ENCODE results near the gene TMEM229B. TPM values are rescaled to one million over a fixed set of nuclear protein-coding genes. Genes with fewer than 3 reads are reported as not detected.

The TMEM229B gene
- 1 to 10 TPM; 1.7 to 2.0 TPM for total RNA-seq
- polyA plus RNA-seq, result 1 to 10 TPM in 1 of 2 donors, under 1 TPM in 1; 0.40 to 1.5 TPM

- peaks cover 0 to 7% (median 0%) of the 10 kb centered on the region in 4 donors for H3K4me1 ChIP-seq (ENCODE audit: control insufficient read depth in 4 of 4, insufficient read depth in 4 of 4, low read length in 3 of 4)
- no peaks in the 10 kb centered on the region for H3K27me3 ChIP-seq (ENCODE audit: control insufficient read depth in 4 of 4, insufficient read depth in 4 of 4, low read length in 3 of 4)
- TF ChIP-seq EGR1 (IDR thresholded peaks at IDR 0.05; ENCODE audit: low read depth in 2 of 2) (no peak), SP1 (IDR thresholded peaks at IDR 0.05) (no peak), YY1 (IDR thresholded peaks at IDR 0.05) (no peak), RXRA (IDR thresholded peaks at IDR 0.05) (no peak)
- peaks cover 1 to 5% (median 3%) of the 10 kb centered on the region in 4 donors for H3K9me3 ChIP-seq (ENCODE audit: control insufficient read depth in 4 of 4, low read length in 3 of 4)
- H3K4me3 ChIP-seq (ENCODE audit: low read depth in 1 of 3, low read length in 3 of 3), result peak within 1 kb of the TSS; percentile 19 to 61 (median 27)
- peak within 1 kb of the TSS in 1 of 2 donors; percentile 39 for H3K9ac ChIP-seq (ENCODE audit: low read depth in 1 of 2, low read length in 2 of 2)
- no peaks in the 10 kb centered on the region for H3K36me3 ChIP-seq (ENCODE audit: control insufficient read depth in 4 of 4, insufficient read depth in 3 of 4, low read depth in 1 of 4, low read length in 3 of 4)
- 61% methylated on average over 13 of the region's 13 CpGs for WGBS
- no peak for DNase-seq (ENCODE audit: low spot score)
- H3K27ac ChIP-seq (ENCODE audit: low read depth in 1 of 2, low read length in 2 of 2), result peak within 1 kb of the TSS; percentile 39 to 79
Observed at GRCh38 chr14:67487937-67488893, at the start of gene TMEM229B. TSS of gene TMEM229B (minus strand) at chr14:67488721. CDS start at chr14:67473923, 14,798 bp downstream.

DNA sequence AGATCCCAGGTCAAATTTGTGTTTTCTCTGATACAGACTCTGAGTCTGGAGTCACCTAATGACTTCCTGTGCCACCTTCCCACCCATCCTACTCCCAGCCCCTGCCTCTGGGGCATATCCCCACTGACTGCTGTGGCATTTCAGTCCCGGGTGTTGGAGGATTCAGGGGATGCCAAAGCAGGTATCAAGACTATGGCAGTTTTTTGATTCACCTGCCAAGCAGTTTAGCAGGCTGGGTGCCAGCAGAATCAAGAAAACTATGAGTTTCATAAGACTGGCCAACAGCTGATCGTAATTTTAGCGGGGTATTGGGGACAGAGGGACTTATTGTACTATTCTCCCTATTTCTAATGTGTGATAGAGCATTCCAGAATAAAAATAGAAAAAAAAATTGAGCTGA is 49.2 kb upstream of the TMEM229B start:
- 85% methylated on average over 3 of the region's 3 CpGs for WGBS

GRCh38 chr14:67536087-67536486 is 47.6 kb upstream of the TMEM229B start:
- Histone ChIP-seq H3K4me1 (ENCODE audit: control insufficient read depth in 4 of 4, insufficient read depth in 4 of 4, low read length in 3 of 4) (peaks cover 0 to 12% (median 2%) of the 10 kb centered on the region in 4 donors), H3K9me3 (ENCODE audit: control insufficient read depth in 4 of 4, low read length in 3 of 4) (no peaks in the 10 kb centered on the region), H3K4me3 (ENCODE audit: low read depth in 1 of 3, low read length in 3 of 3) (no peak overlapping the region), H3K27ac (ENCODE audit: low read depth in 1 of 2, low read length in 2 of 2) (no peak overlapping the region), H3K27me3 (ENCODE audit: control insufficient read depth in 4 of 4, insufficient read depth in 4 of 4, low read length in 3 of 4) (no peaks in the 10 kb centered on the region), H3K36me3 (ENCODE audit: control insufficient read depth in 4 of 4, insufficient read depth in 3 of 4, low read depth in 1 of 4, low read length in 3 of 4) (no peaks in the 10 kb centered on the region), H3K9ac (ENCODE audit: low read depth in 1 of 2, low read length in 2 of 2) (no peak overlapping the region)
- no peak for TF ChIP-seq JUND (IDR thresholded peaks at IDR 0.05)
- no peak for TF ChIP-seq FOXA2 (IDR thresholded peaks at IDR 0.05)
- no peak for TF ChIP-seq NR2F2 (IDR thresholded peaks at IDR 0.05)
- no peak for TF ChIP-seq RXRA (IDR thresholded peaks at IDR 0.05)
- TF ChIP-seq HNF4A (conservative IDR thresholded peaks at IDR 0.05), result no peak
- no peak for TF ChIP-seq FOXA1 (IDR thresholded peaks at IDR 0.05)
- no peak for TF ChIP-seq GABPA (IDR thresholded peaks at IDR 0.05 in 1 of 2, conservative IDR thresholded peaks at IDR 0.05 in 1 of 2)
- no peak for TF ChIP-seq HNF4G (IDR thresholded peaks at IDR 0.05)
- TF ChIP-seq, protein P1, sequence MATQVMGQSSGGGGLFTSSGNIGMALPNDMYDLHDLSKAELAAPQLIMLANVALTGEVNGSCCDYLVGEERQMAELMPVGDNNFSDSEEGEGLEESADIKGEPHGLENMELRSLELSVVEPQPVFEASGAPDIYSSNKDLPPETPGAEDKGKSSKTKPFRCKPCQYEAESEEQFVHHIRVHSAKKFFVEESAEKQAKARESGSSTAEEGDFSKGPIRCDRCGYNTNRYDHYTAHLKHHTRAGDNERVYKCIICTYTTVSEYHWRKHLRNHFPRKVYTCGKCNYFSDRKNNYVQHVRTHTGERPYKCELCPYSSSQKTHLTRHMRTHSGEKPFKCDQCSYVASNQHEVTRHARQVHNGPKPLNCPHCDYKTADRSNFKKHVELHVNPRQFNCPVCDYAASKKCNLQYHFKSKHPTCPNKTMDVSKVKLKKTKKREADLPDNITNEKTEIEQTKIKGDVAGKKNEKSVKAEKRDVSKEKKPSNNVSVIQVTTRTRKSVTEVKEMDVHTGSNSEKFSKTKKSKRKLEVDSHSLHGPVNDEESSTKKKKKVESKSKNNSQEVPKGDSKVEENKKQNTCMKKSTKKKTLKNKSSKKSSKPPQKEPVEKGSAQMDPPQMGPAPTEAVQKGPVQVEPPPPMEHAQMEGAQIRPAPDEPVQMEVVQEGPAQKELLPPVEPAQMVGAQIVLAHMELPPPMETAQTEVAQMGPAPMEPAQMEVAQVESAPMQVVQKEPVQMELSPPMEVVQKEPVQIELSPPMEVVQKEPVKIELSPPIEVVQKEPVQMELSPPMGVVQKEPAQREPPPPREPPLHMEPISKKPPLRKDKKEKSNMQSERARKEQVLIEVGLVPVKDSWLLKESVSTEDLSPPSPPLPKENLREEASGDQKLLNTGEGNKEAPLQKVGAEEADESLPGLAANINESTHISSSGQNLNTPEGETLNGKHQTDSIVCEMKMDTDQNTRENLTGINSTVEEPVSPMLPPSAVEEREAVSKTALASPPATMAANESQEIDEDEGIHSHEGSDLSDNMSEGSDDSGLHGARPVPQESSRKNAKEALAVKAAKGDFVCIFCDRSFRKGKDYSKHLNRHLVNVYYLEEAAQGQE (IDR thresholded peaks at IDR 0.05), result no peak
- TF ChIP-seq SP1 (IDR thresholded peaks at IDR 0.05), result no peak
- no peak for TF ChIP-seq YY1 (IDR thresholded peaks at IDR 0.05)
- TF ChIP-seq, protein P2, sequence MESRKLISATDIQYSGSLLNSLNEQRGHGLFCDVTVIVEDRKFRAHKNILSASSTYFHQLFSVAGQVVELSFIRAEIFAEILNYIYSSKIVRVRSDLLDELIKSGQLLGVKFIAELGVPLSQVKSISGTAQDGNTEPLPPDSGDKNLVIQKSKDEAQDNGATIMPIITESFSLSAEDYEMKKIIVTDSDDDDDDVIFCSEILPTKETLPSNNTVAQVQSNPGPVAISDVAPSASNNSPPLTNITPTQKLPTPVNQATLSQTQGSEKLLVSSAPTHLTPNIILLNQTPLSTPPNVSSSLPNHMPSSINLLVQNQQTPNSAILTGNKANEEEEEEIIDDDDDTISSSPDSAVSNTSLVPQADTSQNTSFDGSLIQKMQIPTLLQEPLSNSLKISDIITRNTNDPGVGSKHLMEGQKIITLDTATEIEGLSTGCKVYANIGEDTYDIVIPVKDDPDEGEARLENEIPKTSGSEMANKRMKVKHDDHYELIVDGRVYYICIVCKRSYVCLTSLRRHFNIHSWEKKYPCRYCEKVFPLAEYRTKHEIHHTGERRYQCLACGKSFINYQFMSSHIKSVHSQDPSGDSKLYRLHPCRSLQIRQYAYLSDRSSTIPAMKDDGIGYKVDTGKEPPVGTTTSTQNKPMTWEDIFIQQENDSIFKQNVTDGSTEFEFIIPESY (IDR thresholded peaks at IDR 0.05), result no peak
- no peak for TF ChIP-seq EGR1 (IDR thresholded peaks at IDR 0.05; ENCODE audit: low read depth in 2 of 2)
- TF ChIP-seq, protein P3, sequence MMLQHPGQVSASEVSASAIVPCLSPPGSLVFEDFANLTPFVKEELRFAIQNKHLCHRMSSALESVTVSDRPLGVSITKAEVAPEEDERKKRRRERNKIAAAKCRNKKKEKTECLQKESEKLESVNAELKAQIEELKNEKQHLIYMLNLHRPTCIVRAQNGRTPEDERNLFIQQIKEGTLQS (IDR thresholded peaks at IDR 0.05), result no peak
- TF ChIP-seq, protein P4, sequence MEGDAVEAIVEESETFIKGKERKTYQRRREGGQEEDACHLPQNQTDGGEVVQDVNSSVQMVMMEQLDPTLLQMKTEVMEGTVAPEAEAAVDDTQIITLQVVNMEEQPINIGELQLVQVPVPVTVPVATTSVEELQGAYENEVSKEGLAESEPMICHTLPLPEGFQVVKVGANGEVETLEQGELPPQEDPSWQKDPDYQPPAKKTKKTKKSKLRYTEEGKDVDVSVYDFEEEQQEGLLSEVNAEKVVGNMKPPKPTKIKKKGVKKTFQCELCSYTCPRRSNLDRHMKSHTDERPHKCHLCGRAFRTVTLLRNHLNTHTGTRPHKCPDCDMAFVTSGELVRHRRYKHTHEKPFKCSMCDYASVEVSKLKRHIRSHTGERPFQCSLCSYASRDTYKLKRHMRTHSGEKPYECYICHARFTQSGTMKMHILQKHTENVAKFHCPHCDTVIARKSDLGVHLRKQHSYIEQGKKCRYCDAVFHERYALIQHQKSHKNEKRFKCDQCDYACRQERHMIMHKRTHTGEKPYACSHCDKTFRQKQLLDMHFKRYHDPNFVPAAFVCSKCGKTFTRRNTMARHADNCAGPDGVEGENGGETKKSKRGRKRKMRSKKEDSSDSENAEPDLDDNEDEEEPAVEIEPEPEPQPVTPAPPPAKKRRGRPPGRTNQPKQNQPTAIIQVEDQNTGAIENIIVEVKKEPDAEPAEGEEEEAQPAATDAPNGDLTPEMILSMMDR (IDR thresholded peaks at IDR 0.05; ENCODE audit: low read depth, low read length, missing input control), result no peak
- no peak for TF ChIP-seq TAF1 (conservative IDR thresholded peaks at IDR 0.05)
- TF ChIP-seq, protein P5, sequence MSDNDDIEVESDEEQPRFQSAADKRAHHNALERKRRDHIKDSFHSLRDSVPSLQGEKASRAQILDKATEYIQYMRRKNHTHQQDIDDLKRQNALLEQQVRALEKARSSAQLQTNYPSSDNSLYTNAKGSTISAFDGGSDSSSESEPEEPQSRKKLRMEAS (IDR thresholded peaks at IDR 0.05), result no peak
- no peak for TF ChIP-seq RAD21 (IDR thresholded peaks at IDR 0.05)
- no peak for DNase-seq (ENCODE audit: low spot score)
- WGBS, result 82% methylated on average over 4 of the region's 4 CpGs

More for the DNA sequence above, 49.2 kb upstream of the TMEM229B start:
- H3K36me3 ChIP-seq (ENCODE audit: control insufficient read depth in 4 of 4, insufficient read depth in 3 of 4, low read depth in 1 of 4, low read length in 3 of 4), result no peaks in the 10 kb centered on the region
- TF ChIP-seq HNF4A (conservative IDR thresholded peaks at IDR 0.05), result no peak
- TF ChIP-seq RXRA (IDR thresholded peaks at IDR 0.05), result no peak
- TF ChIP-seq, protein P5 (IDR thresholded peaks at IDR 0.05), result no peak
- no peak overlapping the region for H3K9ac ChIP-seq (ENCODE audit: low read depth in 1 of 2, low read length in 2 of 2)
- no peak overlapping the region for H3K4me3 ChIP-seq (ENCODE audit: low read depth in 1 of 3, low read length in 3 of 3)
- peaks cover 0 to 6% (median 2%) of the 10 kb centered on the region in 4 donors for H3K4me1 ChIP-seq (ENCODE audit: control insufficient read depth in 4 of 4, insufficient read depth in 4 of 4, low read length in 3 of 4)
- H3K9me3 ChIP-seq (ENCODE audit: control insufficient read depth in 4 of 4, low read length in 3 of 4), result no peaks in the 10 kb centered on the region
- no peak overlapping the region for H3K27ac ChIP-seq (ENCODE audit: low read depth in 1 of 2, low read length in 2 of 2)
- no peak for DNase-seq (ENCODE audit: low spot score)
- H3K27me3 ChIP-seq (ENCODE audit: control insufficient read depth in 4 of 4, insufficient read depth in 4 of 4, low read length in 3 of 4), result no peaks in the 10 kb centered on the region

Measured in liver (tissue), 9 donors.